ENCODE results near the gene BCL7B.
"Not testable (repeated sequence)": the region's sequence is repeated elsewhere in the genome, so short reads cannot be mapped to it uniquely, and the experiment has no call there.

The BCL7B gene

GRCh38 chr7:73532224-73532623, 25.3 kb downstream of the BCL7B start:
- no peak for DNase-seq

GRCh38 chr7:73530800-73531199, 26.7 kb downstream of the BCL7B start:
- peak; percentile 77 for DNase-seq

- DNase-seq, result peak; percentile 75
Measured at GRCh38 chr7:73526896-73527821, 30.3 kb downstream of the BCL7B start.

- not testable (repeated sequence) for DNase-seq
Measured at GRCh38 chr7:73526158-73526494, 31.4 kb downstream of the BCL7B start.

- DNase-seq, result peak; percentile 100
Measured at GRCh38 chr7:73522105-73522872, 35.2 kb downstream of the BCL7B start, which contains the start of gene BAZ1B. TSS of gene BAZ1B (minus strand) at chr7:73522293. CDS start at chr7:73521933, 360 bp downstream.

DNA sequence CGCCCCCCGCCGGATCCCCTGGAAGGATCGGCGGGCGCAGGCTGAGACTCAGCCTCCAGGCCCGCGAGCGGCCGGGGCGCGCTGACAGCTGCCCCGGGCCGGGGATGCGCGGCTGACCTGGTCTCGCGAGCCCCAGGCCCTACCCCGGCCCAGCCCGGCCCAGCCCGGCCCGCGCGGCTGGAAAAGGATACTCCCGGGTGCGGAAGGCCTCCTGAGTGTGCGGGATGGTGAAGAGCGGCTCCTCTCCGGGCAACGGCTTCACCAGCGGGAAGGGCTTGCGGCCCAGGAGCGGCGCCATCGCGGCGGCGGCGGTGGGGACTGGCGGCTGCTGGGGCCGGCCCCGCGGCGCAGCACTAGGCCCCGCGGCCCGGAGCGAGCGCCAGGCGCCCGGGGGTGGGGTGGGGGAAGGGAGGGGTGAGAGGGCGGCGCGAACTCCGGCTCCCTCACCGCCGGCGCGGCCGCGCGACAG, 35.8 kb downstream of the BCL7B start:
- DNase-seq, result peak; percentile 92

- peak; percentile 65 for DNase-seq
Measured at GRCh38 chr7:73520673-73521635, 36.5 kb downstream of the BCL7B start.

GRCh38 chr7:73519867-73520672, 37.4 kb downstream of the BCL7B start:
- no peak for DNase-seq

DNA sequence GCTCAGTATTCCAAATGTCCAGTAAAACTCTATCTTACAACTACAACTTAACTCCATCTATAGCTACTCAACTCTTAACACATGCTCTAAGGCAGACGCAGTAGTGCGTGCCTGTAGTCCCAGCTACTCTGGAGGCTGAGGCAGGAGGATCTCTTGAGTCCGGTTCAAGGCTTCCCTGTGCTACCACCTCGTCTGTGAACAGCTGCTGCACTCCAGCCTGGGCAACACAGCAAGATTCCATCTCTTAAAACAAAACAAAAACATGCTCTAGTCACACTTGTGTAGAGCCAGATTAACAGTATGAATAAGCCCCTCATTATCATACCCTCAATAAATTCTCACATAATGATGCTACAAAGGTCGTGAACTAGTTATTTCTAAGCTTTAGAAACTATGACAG, 39.0 kb downstream of the BCL7B start:
- no peak for DNase-seq

- no peak for DNase-seq
Measured at GRCh38 chr7:73517241-73517995, 40.1 kb downstream of the BCL7B start.

DNA sequence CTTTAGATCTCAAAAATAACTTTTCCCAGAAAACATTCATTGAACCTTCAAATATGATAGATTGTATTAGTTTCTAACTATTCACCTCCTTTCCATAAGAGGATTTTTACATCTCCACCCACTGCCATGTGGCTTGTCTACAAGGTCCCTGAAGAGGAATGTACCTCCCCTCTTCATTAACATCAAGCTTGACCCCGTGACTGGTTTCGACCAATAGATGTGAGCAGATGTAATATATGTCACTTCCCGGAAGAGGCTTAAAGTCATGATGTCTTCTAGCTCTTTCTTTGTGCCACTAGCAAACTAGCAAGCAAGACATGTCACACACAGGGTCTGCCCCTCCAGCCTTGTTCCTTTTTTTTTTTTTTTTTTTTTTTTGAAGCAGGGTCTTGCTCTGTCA, 42.3 kb downstream of the BCL7B start:
- DNase-seq, result no peak

- no peak for DNase-seq
Measured at GRCh38 chr7:73512018-73512780, 45.3 kb downstream of the BCL7B start.

DNA sequence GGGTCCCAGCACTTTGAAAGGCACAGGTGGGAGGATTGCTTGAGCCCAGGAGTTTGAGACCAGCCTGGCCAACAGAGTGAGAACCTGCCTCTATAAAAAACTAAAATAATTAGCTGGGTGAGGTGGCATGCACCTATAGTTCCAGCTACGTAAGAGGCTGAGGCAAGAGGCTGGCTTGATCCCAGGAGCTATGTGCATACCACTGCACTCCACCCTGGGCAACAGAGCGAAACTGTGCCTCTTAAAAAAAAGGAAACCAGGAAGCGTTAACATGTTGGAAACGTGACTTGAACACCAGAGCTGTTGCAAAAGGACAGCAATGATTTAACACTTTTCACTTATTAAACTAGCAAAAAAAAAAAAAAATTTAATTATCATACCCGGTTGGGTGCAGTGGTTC, 48.0 kb downstream of the BCL7B start:
- DNase-seq, result no peak

GRCh38 chr7:73507556-73507955, 49.9 kb downstream of the BCL7B start:
- no peak for DNase-seq

- DNase-seq, result no peak
Measured at GRCh38 chr7:73504920-73505319, 52.6 kb downstream of the BCL7B start.

GRCh38 chr7:73504017-73504416, 53.5 kb downstream of the BCL7B start:
- no peak for DNase-seq

GRCh38 chr7:73503229-73503628, 54.3 kb downstream of the BCL7B start:
- no peak for DNase-seq

GRCh38 chr7:73496626-73497025, 60.9 kb downstream of the BCL7B start:
- no peak for DNase-seq

GRCh38 chr7:73495507-73495906, 62.0 kb downstream of the BCL7B start:
- DNase-seq, result not testable (repeated sequence)

- no peak for DNase-seq
Measured at GRCh38 chr7:73489976-73490375, 67.5 kb downstream of the BCL7B start.
